Esophagus muscularis mucosa (tissue), 4 donors: ENCODE results near the gene RELB. TPM values are rescaled to one million over a fixed set of nuclear protein-coding genes. Genes with fewer than 3 reads are reported as not detected.
"Not testable (repeated sequence)": the region's sequence is repeated elsewhere in the genome, so short reads cannot be mapped to it uniquely, and the experiment has no call there.

Experiments used
- DNase-seq: peaks from one replicate; pipeline ENCODE4 v3.0.0-alpha.2; 2017; ENCODE audit errors: extremely low spot score
- H3K27ac ChIP-seq, 4 donors: fragments of 200-600 bp; sonication (generic); replicated peaks in 1 of 4; 1 replicate in 3 of 4; 2 replicates in 1 of 4; pipeline ENCODE4 v1.5.1; 2016 to 2019; ENCODE audit warnings: mild to moderate bottlenecking in 1 of 4
- H3K27me3 ChIP-seq, 4 donors: fragments of 200-600 bp; sonication (generic); one replicate each; pipeline versions ENCODE4 v1.5.1 to v1.6.0; 2016 to 2019
- H3K36me3 ChIP-seq, 4 donors: fragments of 200-600 bp; sonication (generic); one replicate each; pipeline ENCODE4 v1.5.1; 2016 to 2019
- H3K4me1 ChIP-seq, 4 donors: fragments of 200-600 bp; sonication (generic); one replicate each; pipeline ENCODE4 v1.5.1; 2016 to 2019
- H3K4me3 ChIP-seq, 4 donors: fragments of 200-600 bp; sonication (generic); 1 replicate in 2 of 4; 2 replicates in 2 of 4; pipeline ENCODE4 v1.5.1; 2016 to 2019; ENCODE audit warnings: mild to moderate bottlenecking in 4 of 4, moderate library complexity in 1 of 4
- H3K9me3 ChIP-seq, 4 donors: fragments of 200-600 bp; sonication (generic); 1 replicate in 3 of 4; 2 replicates in 1 of 4; pipeline ENCODE4 v1.5.1; 2016 to 2019
- CTCF ChIP-seq, 3 experiments: fragments of 200-600 bp in 2 of 3; fragments of 450-650 bp in 1 of 3; sonication (generic) in 2 of 3; IDR thresholded peaks; one replicate each; pipeline ENCODE4 v1.5.1; 2017 to 2019; ENCODE audit warnings: antibody characterized with exemption in 3 of 3, mild to moderate bottlenecking in 2 of 3, moderate library complexity in 1 of 3
- EP300 ChIP-seq: sonication (generic); formaldehyde crosslinking; IDR thresholded peaks from one replicate; pipeline ENCODE4 v1.6.1; 2017; ENCODE audit warnings: antibody characterized with exemption
- POLR2A ChIP-seq: fragments of 450-650 bp; IDR thresholded peaks from one replicate; pipeline ENCODE4 v1.6.1; 2017; ENCODE audit warnings: antibody characterized with exemption, moderate library complexity, mild to moderate bottlenecking, low read depth
- POLR2AphosphoS5 ChIP-seq, 2 donors: sonication (generic); formaldehyde crosslinking; IDR thresholded peaks; one replicate each; pipeline ENCODE4 v1.6.1; 2017; ENCODE audit warnings: antibody characterized with exemption in 2 of 2
- WGBS: methylation state at CpG from one replicate; pipeline ENCODE4 v1.1.5; 2018; 5-methylcytosine and 5-hydroxymethylcytosine counted together
- intact Hi-C: fragments of 100-400 bp; cut with DNase I; formaldehyde crosslinking; loops from one replicate; pipeline ENCODE4 v1.15.1; 2023
- total RNA-seq, 4 donors: library from RNA; depleted of rRNA; stranded (reverse); fragments of >200 nt; gene quantifications; one replicate each; pipeline versions ENCODE4 v1.1.0 to v1.2.1, GENCODE V29; 2016

Gene RELB
- total RNA-seq, 4 donors from 2014 or later = 5.8 to 15.9 (median 7.5) TPM

GRCh38 chr19:44993526-44993925 is 7.7 kb upstream of the RELB start:
- WGBS = 95% methylated on average over 6 of the region's 6 CpGs
- Histone ChIP-seq H3K27me3 (no peaks in the 10 kb centered on the region), H3K9me3 (no peaks in the 10 kb centered on the region), H3K4me3 (no peak overlapping the region), H3K4me1 (peaks cover 0 to 7% (median 1%) of the 10 kb centered on the region in 4 donors), H3K27ac (no peak overlapping the region), H3K36me3 (peaks cover 28 to 52% (median 47%) of the 10 kb centered on the region in 4 donors)
- DNase-seq = no peak
- intact Hi-C loops = no loop called here
- TF ChIP-seq POLR2A (no peak), EP300 (no peak), CTCF (IDR thresholded peaks at IDR 0.05) (no peak), POLR2AphosphoS5 (IDR thresholded peaks at IDR 0.05) (no peak)

GRCh38 chr19:44993926-44994537 is 7.2 kb upstream of the RELB start:
- Histone ChIP-seq H3K9me3 (no peaks in the 10 kb centered on the region), H3K27me3 (no peaks in the 10 kb centered on the region), H3K4me3 (no peak overlapping the region), H3K36me3 (peaks cover 28 to 47% (median 42%) of the 10 kb centered on the region in 4 donors), H3K27ac (no peak overlapping the region), H3K4me1 (peaks cover 0 to 2% (median under 1%) of the 10 kb centered on the region in 4 donors)
- 91% methylated on average over 5 of the region's 12 CpGs for WGBS
- intact Hi-C loops = no loop called here
- TF ChIP-seq CTCF (IDR thresholded peaks at IDR 0.05) (no peak), POLR2A (no peak), EP300 (no peak), POLR2AphosphoS5 (IDR thresholded peaks at IDR 0.05) (no peak)
- no peak for DNase-seq

- 93% methylated on average over 4 of the region's 4 CpGs for WGBS
- no peaks in the 10 kb centered on the region for H3K27me3 ChIP-seq
- TF ChIP-seq EP300 = no peak
- TF ChIP-seq POLR2AphosphoS5 (IDR thresholded peaks at IDR 0.05) = no peak
- TF ChIP-seq CTCF (IDR thresholded peaks at IDR 0.05) = no peak
- no peak for TF ChIP-seq POLR2A
- intact Hi-C loops = no loop called here
- H3K9me3 ChIP-seq = no peaks in the 10 kb centered on the region
- no peak for DNase-seq
- no peak overlapping the region for H3K4me3 ChIP-seq
- peaks cover 10 to 16% (median 15%) of the 10 kb centered on the region in 4 donors for H3K4me1 ChIP-seq
- no peak overlapping the region for H3K27ac ChIP-seq
- peaks cover under 1 to 12% (median 2%) of the 10 kb centered on the region in 4 donors for H3K36me3 ChIP-seq
Observed at GRCh38 chr19:44998025-44998424, 3.2 kb upstream of the RELB start.

GRCh38 chr19:44999131-44999925 is 1.9 kb upstream of the RELB start:
- H3K27ac ChIP-seq, H3K4me3 ChIP-seq, H3K36me3 ChIP-seq, DNase-seq, H3K27me3 ChIP-seq, intact Hi-C loops, H3K9me3 ChIP-seq: not testable (repeated sequence)
- whole genome bisulfite sequencing = 71% methylated on average over 12 of the region's 12 CpGs
- H3K4me1 ChIP-seq = peaks cover 10 to 16% (median 15%) of the 10 kb centered on the region in 4 donors

- peak overlapping the region; percentile 89 to 93 (median 92) for H3K4me3 ChIP-seq
- H3K9me3 ChIP-seq, intact Hi-C loops, H3K27me3 ChIP-seq, DNase-seq: not testable (repeated sequence)
- 69% methylated on average over 19 of the region's 19 CpGs for WGBS
- H3K36me3 ChIP-seq = peaks cover 0 to 21% (median 6%) of the 10 kb centered on the region in 4 donors
- peak overlapping the region; percentile 72 to 100 (median 100) for H3K27ac ChIP-seq
- H3K4me1 ChIP-seq = peaks cover 10 to 16% (median 15%) of the 10 kb centered on the region in 4 donors
Observed at GRCh38 chr19:45000665-45001064, 599 bp upstream of the RELB start.
